Activated CD4-positive, alpha-beta T cell treated with anti-CD3 and anti-CD28 coated beads for 1 hour (primary cell): ENCODE results near the gene TJP3.

Experiments
- DNase-seq: peaks from one replicate; pipeline ENCODE4 v3.0.0-alpha.2; 2020

TJP3 gene

GRCh38 chr19:3691372-3691716 lies 16.8 kb upstream of the TJP3 start:
- no peak for DNase-seq

DNA sequence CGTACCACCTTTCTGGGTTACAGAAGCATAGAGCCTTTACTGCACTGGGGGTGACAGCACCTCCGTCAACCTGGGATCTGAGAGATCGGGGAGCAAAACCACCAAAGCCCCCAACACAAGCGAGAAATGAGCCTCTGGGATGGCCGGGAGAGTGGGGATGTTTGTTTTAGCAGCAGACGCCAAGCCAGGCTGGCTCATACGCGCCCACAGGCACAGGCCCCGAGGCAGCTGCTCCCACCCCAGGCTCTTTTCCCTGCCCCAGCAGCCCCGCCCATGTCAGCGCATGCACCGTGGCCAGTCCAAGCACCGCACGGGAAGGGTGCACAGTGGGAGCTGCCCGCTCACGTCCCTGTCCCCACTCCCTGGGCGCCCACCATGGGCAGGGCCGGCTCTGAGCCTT lies 16.5 kb upstream of the TJP3 start:
- DNase-seq = no peak

DNA sequence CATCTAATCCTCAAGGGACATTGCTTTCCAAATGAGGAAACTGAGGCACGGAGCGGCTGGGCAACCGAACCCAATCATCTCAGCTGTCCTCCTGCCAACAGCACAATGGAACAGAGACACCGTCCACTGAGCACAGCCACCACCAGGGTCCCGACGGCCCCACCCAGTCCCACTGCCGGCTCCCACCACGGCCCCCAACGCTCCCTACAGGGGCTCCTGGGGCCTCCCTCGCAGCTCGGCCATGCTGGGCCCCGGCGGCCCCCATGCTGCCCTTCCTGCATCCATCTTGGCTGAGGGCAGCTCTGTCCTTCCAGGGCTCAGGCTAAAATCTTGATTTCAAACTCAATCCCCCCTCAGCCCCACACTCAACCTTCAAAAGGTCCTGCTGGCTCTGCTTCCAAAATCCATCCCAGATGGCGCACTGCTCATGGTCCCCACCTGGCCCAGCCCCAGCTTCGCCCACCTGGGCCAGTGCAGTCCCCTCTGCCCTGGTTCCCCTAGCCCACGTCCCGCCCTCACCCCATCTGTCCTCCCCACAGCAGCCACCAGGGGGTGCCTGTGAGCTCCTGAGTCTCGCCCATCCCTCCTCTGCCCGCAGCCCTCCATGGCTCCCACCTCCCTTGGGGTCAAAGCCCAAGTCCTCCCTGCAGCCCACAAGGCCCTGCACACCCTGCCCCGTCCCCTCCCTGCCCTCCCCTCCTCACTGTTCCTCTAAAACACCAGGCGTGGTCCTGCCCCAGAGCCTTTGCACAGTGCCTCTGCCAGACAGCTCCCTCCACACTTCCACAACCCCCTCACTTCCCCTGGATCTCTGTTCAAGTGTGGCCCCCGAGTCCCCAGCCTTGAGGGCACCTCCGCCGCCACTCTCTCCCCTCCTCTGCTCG lies 15.8 kb upstream of the TJP3 start:
- DNase-seq = peak; percentile 29

DNA sequence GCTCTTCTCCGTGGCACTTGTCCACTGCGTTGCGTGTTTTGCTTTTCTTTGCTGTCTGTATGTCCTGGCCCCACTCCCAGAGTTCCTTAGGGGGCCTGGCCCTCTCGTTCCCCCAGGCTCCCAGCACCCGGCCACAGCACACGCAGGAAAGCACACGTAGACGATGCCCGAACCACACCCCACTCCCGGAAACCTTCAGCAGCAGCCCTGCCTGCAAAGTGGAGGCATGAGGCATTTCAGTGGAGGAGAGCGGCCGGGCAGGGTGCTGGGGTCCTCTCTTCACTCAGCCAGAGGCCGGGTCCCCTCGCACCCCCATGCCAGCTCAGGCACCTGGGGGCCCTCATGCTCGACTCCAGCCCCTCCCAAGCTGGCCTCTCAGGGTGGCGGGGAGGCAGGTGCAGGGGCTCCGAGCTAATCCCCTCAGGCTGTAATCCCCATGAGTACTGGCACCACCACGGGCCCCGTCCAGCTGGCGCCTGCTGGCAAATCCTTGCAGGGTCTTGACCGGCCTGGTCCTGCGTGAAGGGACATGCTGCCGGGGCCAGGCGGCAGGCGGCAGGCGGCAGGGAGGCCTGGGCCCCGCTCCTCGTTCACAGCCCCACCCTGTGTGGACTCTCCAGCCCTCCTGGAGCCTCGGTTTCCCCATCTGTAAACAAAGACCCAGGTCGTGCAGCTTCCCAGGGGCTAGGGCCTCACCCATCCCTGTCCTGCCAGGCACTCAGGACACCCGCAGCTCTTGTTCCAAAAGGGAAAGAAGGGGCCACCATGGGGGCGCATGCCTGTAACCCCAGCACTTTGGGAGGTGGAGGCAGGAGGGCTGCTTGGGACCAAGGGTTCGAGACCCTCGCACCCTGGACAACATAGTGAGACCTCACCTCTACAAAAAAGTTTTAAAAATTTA lies 14.9 kb upstream of the TJP3 start:
- no peak for DNase-seq

GRCh38 chr19:3694361-3695123 lies 13.6 kb upstream of the TJP3 start:
- no peak for DNase-seq

- no peak for DNase-seq
Measured at GRCh38 chr19:3695124-3695733, 13.0 kb upstream of the TJP3 start.

DNA sequence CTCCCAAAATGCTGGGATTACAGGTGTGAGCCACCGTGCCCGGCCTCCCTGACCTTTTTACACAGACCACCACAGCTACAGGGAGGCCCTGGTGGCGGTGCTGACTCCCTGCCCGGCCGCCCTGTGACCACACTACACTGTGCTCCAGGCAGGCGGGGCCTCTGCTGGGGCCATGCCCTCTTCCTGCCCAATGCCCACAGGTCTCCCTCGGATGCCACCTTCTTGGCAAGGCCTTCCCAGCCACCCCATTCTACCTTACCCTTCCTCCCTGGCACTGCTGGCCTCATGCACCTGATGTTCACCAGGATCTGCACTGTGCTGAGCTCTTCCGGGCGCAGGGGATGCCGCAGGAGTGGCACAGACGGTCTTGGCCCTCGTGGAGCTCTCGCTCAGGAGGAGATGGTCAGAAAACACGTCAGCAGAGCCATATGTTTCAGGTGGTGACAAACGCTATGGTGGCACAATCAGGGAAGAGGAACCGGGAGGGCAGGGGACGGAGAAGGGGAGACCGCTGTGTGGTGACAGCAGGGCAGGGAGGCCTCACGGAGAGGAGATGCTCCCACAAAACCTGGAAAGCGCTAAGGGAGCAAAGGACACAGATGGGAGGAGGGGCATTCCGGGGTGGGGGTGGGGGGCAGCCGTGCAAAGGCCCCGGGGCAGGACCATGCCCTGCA lies 12.1 kb upstream of the TJP3 start:
- DNase-seq = no peak

DNA sequence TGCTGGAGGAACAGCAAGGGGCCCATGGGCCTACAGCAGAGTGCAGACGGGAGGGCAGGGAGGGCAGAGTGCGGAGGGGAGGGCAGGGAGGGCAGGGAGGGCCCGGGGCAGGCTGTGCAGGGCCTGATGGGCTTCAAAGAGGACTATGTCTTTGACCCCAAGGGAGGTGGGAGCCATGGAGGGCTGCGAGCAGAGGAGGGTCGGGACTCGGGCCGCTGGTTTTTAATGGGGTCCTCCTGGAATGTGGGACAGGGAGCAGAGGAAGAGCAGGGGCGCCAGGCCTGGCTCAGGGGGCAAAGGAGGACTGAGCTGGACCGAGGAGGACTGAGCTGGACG lies 11.6 kb upstream of the TJP3 start:
- DNase-seq = no peak

DNA sequence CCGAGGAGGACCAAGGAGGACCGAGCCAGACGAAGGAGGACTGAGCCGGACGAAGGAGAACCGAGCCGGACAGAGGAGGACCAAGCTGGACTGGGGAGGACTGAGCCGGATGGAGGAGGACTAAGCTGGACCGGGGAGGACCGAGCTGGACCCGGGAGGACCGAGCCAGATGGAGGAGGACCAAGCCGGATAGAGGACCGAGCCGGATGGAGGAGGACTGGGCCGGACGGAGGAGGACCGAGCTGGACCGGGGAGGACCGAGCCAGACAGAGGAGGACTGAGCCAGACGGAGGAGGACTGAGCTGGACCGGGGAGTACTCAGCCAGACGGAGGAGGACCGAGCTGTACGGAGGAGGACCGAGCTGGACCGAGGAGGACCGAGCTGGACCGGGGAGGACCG lies 11.1 kb upstream of the TJP3 start:
- no peak for DNase-seq

GRCh38 chr19:3697671-3698385 lies 10.4 kb upstream of the TJP3 start:
- no peak for DNase-seq

GRCh38 chr19:3698386-3698950 lies 9.7 kb upstream of the TJP3 start:
- no peak for DNase-seq

GRCh38 chr19:3698974-3699740 lies 9.0 kb upstream of the TJP3 start:
- DNase-seq = no peak

- no peak for DNase-seq
Measured at GRCh38 chr19:3699741-3700241, 8.4 kb upstream of the TJP3 start.

DNA sequence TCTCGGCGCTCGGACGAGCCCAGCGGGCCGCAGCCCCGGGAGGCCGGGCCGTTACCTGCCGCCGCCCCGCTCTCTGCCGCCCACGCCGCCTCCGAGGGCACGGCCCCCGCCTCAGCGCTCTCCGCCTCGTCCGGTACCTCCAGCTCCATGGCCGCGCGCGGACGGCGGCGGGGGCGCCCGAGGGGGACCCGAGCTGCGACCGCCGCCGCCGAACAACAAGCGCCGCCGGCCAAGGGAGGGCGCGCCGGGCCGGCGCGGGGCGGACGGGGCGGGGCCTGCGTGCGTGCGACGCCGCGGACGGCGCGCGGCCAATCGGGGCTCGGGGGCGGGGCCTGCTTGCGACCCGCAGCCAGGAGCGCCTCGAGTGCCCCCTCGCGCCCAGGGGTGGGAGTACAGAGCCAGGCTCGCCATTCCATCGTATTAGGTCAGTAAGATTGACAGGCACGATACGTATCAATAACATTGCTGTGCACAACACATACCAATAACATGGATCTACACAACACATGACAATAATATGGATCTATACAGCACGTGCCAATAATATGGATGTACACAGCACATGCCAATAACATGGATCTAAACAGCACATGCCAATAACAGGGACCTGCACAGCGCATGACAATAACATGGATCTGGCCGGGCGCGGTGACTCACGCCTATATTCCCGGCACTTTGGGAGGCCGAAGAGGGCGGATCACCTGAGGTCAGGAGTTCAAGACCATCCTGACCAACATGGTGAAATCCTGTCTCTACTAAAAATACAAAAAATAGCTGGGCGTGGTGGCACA lies 7.7 kb upstream of the TJP3 start, which contains the start of gene PIP5K1C:
Gene PIP5K1C (minus strand): TSS at position 227 of the 791 bp plus-strand sequence. CDS start 78 bp downstream, at position 149.
- DNase-seq = peak; percentile 89

GRCh38 chr19:3701200-3701599 lies 7.0 kb upstream of the TJP3 start:
- DNase-seq = no peak

DNA sequence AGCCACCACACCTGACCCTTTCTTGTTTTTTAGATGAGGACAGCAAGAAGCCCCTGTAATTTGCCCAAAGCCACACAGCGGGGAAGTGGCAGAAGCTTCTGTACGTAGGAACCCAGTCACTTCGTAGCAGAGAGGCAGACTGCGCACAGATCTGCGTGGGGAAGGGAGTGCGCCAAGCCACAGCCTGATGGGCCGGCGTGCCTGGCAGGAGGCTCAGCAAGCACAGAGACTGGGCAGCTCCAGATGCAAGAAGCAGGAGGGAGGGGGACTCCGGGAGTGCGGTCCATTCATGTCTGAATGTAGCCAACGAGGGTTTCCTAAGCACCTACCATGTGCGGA lies 347 bp upstream of the TJP3 start:
- no peak for DNase-seq

DNA sequence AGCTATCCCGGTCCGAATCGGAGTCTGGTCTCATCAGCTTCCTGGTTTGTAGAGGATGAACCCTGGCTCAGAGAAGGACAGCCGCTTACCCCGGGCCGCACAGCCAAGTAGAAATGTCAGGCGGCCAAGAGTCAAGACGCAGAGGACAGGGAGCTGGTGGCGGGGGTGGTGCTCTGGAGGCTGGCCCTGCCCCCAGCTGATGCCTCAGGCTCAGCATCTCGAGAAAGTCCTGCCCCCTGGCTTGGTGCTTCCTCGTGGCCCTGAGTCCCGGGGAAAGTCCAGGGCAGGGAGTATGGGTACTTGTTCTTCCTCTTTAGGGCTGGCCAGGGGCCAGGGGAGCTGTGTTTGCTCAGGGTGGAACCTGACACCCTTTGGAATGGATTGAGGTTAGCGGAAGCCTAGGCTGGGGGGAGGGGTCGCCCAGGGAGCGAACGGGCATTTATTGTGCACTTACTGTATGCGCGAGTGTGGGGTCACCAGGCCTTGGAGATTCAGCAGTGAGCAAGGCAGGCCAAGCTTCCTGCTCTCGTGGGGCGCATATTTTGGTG lies 2.2 kb downstream of the TJP3 start:
- DNase-seq = no peak

GRCh38 chr19:3712663-3713611 lies 4.8 kb downstream of the TJP3 start:
- DNase-seq = no peak
